Activated naive CD8-positive, alpha-beta T cell treated with anti-CD3 and anti-CD28 coated beads, Interleukin-2, amount 50 U/mL, for 24 hours (primary cell): ENCODE results near the gene CA9.

Source experiments
- ATAC-seq: fragments of 150-1000 bp; cut with Tn5 transposase; one replicate; pipeline ENCODE4 v1.10.0; 2021
- DNase-seq: peaks from one replicate; pipeline ENCODE4 v3.0.0; 2021
- H3K27ac Mint-ChIP-seq: one replicate; pipeline ENCODE4 v1.8.0; 2021; ENCODE audit warnings: mild to moderate bottlenecking, mixed read lengths
- H3K27me3 Mint-ChIP-seq: one replicate; pipeline ENCODE4 v1.8.0; 2021; ENCODE audit warnings: mixed read lengths
- H3K36me3 Mint-ChIP-seq: one replicate; pipeline ENCODE4 v1.8.0; 2021; ENCODE audit warnings: low read depth, mixed read lengths
- H3K4me1 Mint-ChIP-seq: one replicate; pipeline ENCODE4 v1.8.0; 2021; ENCODE audit warnings: mixed read lengths
- H3K4me3 Mint-ChIP-seq: one replicate; pipeline ENCODE4 v1.8.0; 2021; ENCODE audit warnings: mild to moderate bottlenecking, moderate library complexity, mixed read lengths
- H3K9me3 Mint-ChIP-seq: one replicate; pipeline ENCODE4 v1.8.0; 2021; ENCODE audit warnings: mixed read lengths

The CA9 gene

GRCh38 chr9:35718721-35719511 is 45.2 kb downstream of the CA9 start:
- H3K36me3 Mint-ChIP-seq = peaks cover 62% of the 10 kb centered on the region
- ATAC-seq (no peak), DNase-seq (no peak)
- H3K27ac Mint-ChIP-seq = no peak overlapping the region
- no peaks in the 10 kb centered on the region for H3K9me3 Mint-ChIP-seq
- H3K4me3 Mint-ChIP-seq = no peak overlapping the region
- peaks cover 5% of the 10 kb centered on the region for H3K4me1 Mint-ChIP-seq
- no peaks in the 10 kb centered on the region for H3K27me3 Mint-ChIP-seq

DNA sequence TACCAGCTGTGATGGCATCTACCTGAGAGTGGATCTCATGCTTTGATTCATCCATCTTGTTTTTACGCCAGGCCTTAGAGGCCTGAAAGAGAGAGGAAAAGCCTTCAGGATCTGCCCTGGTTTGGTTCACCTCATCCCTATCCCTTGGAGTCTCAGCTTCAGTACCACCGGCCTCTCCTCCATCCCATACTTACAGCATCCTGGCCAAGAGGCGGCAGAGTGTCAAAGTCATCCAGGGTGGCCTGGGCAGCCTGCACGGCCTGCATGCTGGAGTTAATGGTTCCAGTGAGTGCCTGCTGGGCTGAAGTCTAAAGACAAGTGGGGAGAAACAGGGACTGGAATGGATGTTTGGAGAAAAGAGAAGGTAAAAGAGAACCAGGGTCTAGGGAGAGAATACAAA is 45.8 kb downstream of the CA9 start:
- ATAC-seq = no peak

DNA sequence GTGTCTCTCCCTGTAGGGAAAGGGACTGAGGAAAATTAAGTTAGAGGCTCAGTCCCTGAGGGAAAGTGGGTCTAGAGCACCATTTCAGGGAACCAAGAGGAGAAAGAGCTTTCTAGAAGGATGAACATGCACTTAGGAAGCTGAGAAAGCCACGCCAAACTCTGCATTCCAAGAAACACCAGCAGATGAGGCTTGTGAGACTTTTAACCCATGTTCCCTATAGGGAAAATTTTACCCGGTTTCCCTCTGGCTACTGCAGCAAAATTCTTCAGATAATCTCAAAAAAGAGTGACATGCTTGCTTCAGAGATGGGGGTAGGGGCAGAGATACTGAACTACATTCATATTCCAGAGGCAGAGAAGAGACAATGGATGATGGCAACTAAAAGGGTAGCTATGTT is 49.7 kb downstream of the CA9 start:
- H3K4me1 Mint-ChIP-seq = peaks cover 5% of the 10 kb centered on the region
- no peak for DNase-seq
- H3K36me3 Mint-ChIP-seq = peaks cover 44% of the 10 kb centered on the region
- ATAC-seq = no peak
- no peak overlapping the region for H3K4me3 Mint-ChIP-seq
- no peaks in the 10 kb centered on the region for H3K9me3 Mint-ChIP-seq
- H3K27ac Mint-ChIP-seq = no peak overlapping the region
- H3K27me3 Mint-ChIP-seq = no peaks in the 10 kb centered on the region

More for the DNA sequence above, 45.8 kb downstream of the CA9 start:
- H3K36me3 Mint-ChIP-seq = peaks cover 60% of the 10 kb centered on the region
- H3K9me3 Mint-ChIP-seq = no peaks in the 10 kb centered on the region
- no peak for DNase-seq
- H3K4me1 Mint-ChIP-seq = peaks cover 5% of the 10 kb centered on the region
- no peak overlapping the region for H3K27ac Mint-ChIP-seq
- H3K27me3 Mint-ChIP-seq = no peaks in the 10 kb centered on the region
- H3K4me3 Mint-ChIP-seq = no peak overlapping the region

DNA sequence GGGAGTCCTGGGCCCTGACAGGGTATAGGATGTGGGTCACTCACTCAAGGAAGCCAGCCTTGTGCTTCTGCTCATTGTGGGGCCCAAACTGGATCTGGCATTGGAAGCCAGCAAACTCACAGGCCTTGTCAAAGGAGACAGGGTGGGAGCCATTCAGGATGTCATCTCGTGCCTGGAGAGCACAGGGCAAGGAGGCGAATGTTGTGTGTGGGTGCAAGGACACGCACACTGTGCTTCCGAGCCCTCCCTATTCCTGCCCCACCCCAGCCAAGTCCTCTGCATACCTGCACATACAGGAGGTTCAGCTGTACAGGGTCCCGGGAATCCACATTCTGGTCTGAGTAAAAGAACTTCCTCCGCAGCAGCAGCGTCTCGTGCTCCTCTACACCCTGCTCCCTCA is 50.2 kb downstream of the CA9 start:
- no peaks in the 10 kb centered on the region for H3K27me3 Mint-ChIP-seq
- DNase-seq (no peak), ATAC-seq (no peak)
- no peak overlapping the region for H3K27ac Mint-ChIP-seq
- H3K36me3 Mint-ChIP-seq = peaks cover 42% of the 10 kb centered on the region
- no peaks in the 10 kb centered on the region for H3K9me3 Mint-ChIP-seq
- H3K4me3 Mint-ChIP-seq = no peak overlapping the region
- H3K4me1 Mint-ChIP-seq = peaks cover 5% of the 10 kb centered on the region

- Mint-ChIP-seq H3K27me3 (no peaks in the 10 kb centered on the region), H3K4me3 (no peak overlapping the region), H3K27ac (no peak overlapping the region), H3K9me3 (no peaks in the 10 kb centered on the region), H3K4me1 (no peaks in the 10 kb centered on the region), H3K36me3 (peaks cover 34% of the 10 kb centered on the region)
- ATAC-seq = no peak
- DNase-seq = no peak
Observed at GRCh38 chr9:35725362-35725761, 51.6 kb downstream of the CA9 start.

DNA sequence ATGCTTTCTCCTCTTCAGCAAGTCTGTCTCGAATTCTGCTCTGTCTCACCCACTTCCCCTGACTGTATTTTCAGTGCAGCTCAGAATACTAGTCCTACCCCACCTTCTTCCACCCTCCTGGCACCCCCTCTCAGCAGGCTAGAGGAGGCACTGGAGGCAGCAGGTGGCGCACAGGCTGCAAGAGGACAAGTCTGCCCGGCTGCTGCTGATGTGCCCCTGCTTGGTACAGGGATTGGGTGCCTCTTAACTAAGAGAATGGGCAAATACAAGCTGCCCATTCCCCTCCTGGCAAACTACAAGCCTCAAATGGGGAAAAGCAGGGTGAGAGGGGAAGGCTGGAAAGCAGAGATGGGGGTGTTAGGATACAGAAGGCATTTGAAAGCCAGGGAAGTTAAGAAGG is 53.2 kb downstream of the CA9 start:
- peak overlapping the region; percentile 36 for H3K27ac Mint-ChIP-seq
- H3K27me3 Mint-ChIP-seq = no peaks in the 10 kb centered on the region
- DNase-seq = peak; percentile 22
- peak; percentile 9 for ATAC-seq
- H3K9me3 Mint-ChIP-seq = no peaks in the 10 kb centered on the region
- peak overlapping the region; percentile 56 for H3K4me3 Mint-ChIP-seq
- H3K36me3 Mint-ChIP-seq = peaks cover 25% of the 10 kb centered on the region
- no peaks in the 10 kb centered on the region for H3K4me1 Mint-ChIP-seq

DNA sequence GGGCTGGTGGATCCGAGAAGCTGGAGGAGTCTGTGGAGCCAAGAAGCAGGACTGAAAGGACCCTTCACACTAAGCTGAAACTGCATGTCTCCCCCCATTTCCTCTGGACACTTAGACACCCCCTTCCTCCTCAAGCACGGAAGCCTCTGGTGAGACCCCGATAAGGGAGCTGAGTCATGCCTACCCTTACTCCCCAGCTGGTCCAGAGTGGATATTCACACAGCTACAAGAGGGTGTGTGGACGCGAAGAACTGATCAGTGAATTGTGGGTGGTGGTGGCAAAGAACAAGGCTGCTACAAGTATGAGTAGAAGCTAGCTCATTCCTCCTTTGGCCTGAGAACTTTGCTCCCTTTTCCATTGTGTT is 53.9 kb downstream of the CA9 start:
- Mint-ChIP-seq H3K27me3 (no peaks in the 10 kb centered on the region), H3K4me1 (no peaks in the 10 kb centered on the region), H3K4me3 (no peak overlapping the region), H3K9me3 (no peaks in the 10 kb centered on the region), H3K27ac (no peak overlapping the region), H3K36me3 (peaks cover 19% of the 10 kb centered on the region)
- DNase-seq (no peak), ATAC-seq (no peak)

- Mint-ChIP-seq H3K36me3 (peaks cover 16% of the 10 kb centered on the region), H3K9me3 (no peaks in the 10 kb centered on the region), H3K4me3 (no peak overlapping the region), H3K27me3 (no peaks in the 10 kb centered on the region), H3K27ac (no peak overlapping the region), H3K4me1 (peaks cover 5% of the 10 kb centered on the region)
- DNase-seq (peak; percentile 61), ATAC-seq (peak; percentile 11)
Observed at GRCh38 chr9:35728041-35728971, 54.6 kb downstream of the CA9 start.

GRCh38 chr9:35729101-35729500 is 55.4 kb downstream of the CA9 start:
- no peak for DNase-seq
- H3K9me3 Mint-ChIP-seq = no peaks in the 10 kb centered on the region
- H3K27me3 Mint-ChIP-seq = no peaks in the 10 kb centered on the region
- H3K27ac Mint-ChIP-seq = no peak overlapping the region
- H3K4me3 Mint-ChIP-seq = no peak overlapping the region
- peaks cover 17% of the 10 kb centered on the region for H3K36me3 Mint-ChIP-seq
- H3K4me1 Mint-ChIP-seq = peaks cover 13% of the 10 kb centered on the region
- no peak for ATAC-seq

DNA sequence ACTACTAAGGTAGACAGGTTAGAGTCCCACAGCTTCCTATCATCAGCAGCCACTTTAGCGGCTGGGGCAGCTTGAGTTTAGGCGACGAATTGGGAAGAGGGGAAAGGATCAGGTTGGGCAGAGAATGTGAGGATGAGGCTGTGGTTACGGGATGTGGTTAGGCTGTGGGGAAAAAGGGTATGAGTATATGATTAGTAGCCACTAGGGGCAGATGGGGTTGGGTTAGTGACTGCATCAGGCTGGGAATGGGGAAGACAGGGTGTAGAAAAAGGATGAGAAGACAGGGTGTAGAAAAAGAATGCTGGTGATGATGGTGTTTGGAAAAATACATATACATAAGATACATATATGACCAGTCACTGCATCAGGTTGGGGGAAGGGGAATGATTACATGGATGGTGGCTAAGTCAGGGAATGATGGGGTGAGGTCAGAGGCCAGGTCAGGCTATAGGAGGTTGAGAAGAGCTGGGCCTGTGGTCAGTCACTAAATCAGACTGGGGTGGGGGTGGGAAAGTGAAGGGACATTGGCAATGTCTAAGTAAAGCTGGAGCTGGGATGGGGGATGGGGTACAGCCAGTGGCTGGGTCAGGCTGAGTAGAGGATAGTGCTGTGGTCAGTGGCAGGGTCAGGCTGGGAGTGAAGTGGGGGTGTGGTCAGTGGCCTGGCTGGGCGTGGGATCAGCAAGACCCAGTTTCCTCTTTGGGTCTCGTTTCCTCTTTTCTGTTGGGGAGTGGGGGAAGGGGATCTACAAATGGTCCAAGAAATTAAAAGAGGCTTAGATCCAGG is 56.2 kb downstream of the CA9 start:
- Mint-ChIP-seq H3K36me3 (peaks cover 16% of the 10 kb centered on the region), H3K27me3 (no peaks in the 10 kb centered on the region), H3K4me1 (peaks cover 17% of the 10 kb centered on the region), H3K9me3 (no peaks in the 10 kb centered on the region), H3K27ac (no peak overlapping the region), H3K4me3 (no peak overlapping the region)
- no peak for ATAC-seq
- DNase-seq = peak; percentile 39

DNA sequence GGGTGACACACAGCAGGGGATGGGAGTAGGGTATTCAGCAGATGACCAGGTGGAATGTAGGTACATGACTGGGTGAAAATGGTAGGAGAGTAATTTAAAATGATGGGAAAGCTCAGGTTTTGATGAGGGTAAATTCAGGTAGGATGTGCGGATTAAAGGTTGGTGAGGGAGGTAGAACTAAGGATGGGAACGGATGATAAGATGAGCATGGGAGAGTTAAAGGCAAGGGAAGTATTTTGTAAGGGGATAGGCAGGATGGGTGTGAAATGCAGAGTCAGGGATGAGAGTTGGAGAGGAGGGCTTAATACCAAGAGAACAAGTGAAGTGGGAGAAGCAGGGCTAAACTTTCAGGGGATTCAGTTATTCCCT is 56.7 kb downstream of the CA9 start:
- ATAC-seq (no peak), DNase-seq (no peak)
- H3K4me1 Mint-ChIP-seq = peaks cover 17% of the 10 kb centered on the region
- H3K36me3 Mint-ChIP-seq = peaks cover 14% of the 10 kb centered on the region
- H3K27me3 Mint-ChIP-seq = no peaks in the 10 kb centered on the region
- H3K4me3 Mint-ChIP-seq = no peak overlapping the region
- H3K27ac Mint-ChIP-seq = no peak overlapping the region
- H3K9me3 Mint-ChIP-seq = no peaks in the 10 kb centered on the region
